Nasal cavity respiratory epithelium epithelial cell of viscerocranial mucosa (primary cell): ENCODE measurements around the gene LRRC1. TPM values are rescaled to one million over a fixed set of nuclear protein-coding genes. Genes with fewer than 3 reads are reported as not detected.

Source experiments
- total RNA-seq: library from RNA; depleted of rRNA; stranded (reverse); fragments of >200 nt; gene quantifications from 2 replicates; pipeline ENCODE4 v1.2.3, GENCODE V29; 2014

The LRRC1 gene
- 27.1 and 29.4 TPM in 2 replicates for total RNA-seq

DNA sequence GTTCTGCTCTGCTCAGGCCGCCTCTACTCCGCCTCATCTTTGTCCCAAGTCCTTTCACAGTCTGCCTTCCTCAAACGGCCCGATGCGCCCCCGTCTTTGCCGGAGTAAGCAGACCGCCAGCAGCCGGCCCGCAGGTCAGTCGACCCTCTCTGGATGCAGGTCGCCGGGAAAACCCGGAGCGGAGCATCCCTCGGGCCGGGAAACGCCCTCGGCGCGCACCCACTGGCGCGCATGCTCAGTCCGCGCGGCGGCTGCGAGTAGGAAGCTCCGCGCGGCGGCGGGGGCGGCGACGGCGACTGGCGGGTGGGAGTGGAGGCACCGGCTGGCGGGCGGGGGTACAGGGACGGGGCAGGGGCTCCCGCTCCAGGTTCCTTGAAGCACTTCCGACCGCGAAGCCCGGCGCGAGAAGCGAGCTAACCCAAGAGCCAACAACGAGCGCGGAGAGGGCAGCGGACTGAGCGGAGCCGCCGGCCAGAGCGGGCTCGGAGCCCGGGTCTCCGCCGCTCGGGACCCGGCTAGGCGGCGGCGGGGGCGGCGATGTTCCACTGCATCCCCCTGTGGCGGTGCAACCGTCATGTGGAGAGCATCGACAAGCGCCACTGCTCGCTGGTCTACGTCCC lies at the start of gene LRRC1:
LRRC1 (plus strand) TSS at position 286 of the 620 bp plus-strand sequence; CDS start at position 538, 252 bp downstream.

Other genes with a start within 250 kb of the LRRC1 start
- 127 and 152 TPM in 2 replicates for gene GCLC, start 249.9 kb upstream of the LRRC1 start, total RNA-seq
- gene KLHL31, start 129.2 kb upstream of the LRRC1 start, total RNA-seq, result 0.34 and 1.1 TPM in 2 replicates